ENCODE measurements around the gene BCORL1.

The BCORL1 gene

DNA sequence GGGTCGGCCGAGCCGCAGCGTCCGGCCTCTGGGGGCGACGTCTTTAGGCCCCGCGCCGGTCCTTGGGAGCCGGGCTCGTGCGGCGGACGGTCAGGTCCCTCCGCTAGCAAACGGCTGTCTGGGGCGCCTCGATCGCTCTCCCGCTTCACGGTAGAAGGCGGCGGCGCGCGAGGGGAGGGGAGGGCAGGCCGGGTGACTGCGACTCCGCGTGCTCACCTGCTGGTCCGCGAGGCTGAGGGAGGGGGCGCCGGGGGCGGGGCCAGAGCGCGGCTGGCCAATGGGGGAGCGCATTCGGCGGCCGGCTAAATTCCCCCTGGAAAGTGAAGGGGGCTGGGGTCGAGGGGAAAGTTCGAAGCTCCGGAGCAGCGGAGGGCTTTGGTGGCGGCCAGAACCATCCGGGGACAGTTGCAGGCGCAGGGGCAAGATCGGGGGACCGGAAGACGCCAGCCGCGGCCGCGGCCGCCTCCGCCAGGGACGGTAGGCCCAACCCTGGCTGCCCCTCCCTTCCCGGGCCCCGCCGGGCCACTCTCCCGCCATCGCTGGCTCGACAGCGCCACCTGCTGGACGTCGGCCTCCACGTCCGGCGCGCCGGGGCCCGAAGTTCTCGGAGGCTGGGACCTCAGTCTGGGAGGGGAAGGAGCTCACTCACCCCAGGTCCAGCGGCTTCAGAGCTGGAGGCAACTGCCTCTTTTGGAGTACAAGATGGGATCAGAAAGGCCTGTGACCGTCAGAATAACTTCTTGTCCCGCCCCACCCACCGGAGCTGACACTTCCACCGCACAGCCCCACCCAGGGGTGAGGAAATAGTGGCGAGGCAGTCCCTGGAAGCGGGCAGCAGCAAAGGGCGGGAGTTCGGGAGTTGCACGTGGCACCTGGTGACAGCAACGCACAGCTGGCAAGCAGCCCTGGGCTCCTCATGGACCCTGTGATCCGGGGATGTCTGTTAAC is 78.0 kb downstream of the BCORL1 start:
- peak; percentile 66 for DNase-seq

DNA sequence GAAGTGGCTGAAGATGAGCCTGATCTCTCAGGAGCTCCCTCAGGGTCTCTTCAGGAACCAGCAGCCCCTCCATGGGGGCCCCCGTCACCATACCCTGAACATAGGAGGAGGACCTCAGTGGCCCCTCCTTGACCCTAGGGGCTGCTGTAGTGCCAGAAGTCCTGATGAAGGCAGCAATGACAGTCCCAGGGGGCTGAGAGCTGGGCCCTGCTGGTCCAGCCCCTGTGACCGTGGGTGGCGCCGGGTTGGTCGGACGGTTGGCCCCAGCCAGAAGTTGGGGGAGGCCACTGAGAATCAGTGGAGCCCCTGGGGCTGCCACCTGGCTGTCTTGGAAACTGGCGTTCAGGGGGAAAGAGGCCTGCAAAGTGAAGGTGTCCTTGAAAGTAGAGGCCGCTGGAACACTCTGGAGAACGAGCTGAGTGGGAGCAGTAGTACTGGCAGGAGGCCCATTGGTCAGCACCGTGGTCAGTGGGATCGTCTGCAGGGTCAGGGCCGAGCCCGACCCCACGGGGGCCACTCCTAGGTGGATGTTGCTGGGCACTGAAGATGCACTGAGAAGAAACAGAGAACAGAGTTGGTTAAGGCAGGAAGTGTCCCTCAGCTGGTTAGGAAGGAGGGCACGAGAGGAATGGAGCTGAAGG is 84.7 kb downstream of the BCORL1 start:
- no peak for DNase-seq

DNA sequence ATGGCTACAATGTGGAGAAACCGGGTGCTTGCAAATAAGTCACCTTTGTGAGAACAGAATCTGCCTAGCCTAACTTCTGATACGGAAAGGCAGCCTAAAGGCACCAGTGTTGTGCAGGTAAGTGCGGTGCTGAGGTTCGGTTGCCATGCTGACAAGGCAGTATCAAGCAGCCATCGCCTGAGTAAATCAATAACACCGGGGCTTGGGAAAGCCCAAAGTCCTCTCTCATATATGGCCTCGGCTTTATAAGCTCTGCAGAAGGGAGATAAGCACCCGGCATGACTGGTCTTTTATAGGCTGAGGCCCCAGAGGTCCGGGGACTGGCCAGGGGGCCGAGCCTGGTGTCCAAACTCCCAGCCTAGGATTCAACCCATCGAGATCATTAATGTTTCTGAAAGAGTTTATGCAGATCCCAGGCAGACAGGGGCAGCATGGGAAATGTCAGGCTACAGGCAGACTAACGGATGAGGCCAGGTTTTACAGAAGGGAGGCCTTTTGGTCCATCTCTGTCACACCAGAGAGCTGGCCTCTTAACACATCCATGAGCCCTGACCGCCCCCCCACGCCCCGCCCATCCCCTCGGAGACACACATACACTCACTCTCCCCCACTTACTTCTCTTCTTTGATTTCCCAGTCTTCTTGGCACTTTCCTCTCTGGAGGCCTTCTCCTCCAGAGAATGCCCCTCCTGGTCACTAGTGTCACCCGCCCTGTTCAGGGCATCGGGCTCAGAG is 89.3 kb downstream of the BCORL1 start:
- no peak for DNase-seq

DNA sequence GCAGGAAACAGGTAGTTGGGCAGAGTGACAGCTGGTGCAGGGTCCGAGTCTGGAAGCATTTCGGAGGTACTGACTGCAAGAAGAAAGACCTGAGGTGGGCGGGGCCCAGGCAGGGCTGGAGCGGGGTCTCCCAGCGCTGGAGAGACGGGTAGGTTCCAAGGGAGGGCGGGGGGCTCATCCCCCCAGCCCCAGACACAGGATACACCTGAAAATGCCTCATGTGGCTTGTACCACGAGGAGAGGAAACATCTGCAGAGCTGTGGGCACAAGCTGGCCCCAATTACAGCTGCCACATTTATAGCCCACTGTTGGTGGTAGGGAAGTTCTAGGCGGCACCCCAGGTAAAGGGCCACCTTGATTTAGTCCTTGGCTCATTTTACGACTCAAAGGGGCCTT is 89.9 kb downstream of the BCORL1 start:
- DNase-seq = no peak

DNA sequence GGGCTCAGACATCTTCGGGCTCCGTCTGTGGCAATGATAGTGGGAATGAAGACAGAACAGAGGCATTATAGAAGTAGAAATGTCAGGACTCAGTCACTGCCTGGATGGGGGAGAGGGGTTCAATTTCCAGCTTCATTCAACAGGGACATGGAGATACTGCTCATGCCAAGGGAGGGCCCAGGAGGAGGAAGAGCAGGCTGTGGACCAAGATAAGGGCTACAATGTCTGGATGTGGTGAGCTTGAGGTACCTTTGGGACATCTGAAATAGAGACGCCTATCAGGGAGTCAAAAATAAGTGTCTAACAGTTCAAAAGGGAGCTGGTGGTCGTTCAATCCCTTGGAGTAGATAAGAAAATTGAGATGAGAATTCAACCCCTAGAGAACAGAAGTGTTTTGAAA is 93.3 kb downstream of the BCORL1 start:
- no peak for DNase-seq

DNA sequence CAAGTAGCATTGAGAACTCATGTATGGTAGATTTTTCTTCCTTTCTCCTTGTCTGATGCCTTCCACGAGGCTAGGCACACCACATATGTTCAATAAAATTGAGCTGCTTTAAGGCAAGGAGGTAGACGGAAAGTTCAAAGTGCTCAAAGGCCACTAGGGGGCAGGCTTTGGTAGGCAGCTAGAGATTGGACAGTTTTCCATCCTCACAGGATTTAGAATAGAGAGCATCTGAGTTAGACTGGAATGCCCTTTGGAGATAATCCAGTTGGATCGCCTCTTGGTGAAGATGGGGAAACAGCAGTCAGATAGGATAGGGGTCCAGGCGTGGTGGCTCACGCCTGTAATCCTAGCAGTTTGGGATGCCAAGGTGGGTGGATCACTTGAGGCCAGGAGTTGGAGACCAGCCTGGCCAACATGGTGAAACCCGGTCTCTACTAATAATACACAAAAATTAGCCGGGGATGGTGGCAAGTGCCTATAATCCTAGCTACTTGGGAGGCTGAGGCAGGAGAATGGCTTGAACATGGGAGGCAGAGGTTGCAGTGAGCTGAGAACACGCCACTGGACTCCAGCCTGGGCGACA is 97.5 kb downstream of the BCORL1 start:
- DNase-seq = peak; percentile 75

DNA sequence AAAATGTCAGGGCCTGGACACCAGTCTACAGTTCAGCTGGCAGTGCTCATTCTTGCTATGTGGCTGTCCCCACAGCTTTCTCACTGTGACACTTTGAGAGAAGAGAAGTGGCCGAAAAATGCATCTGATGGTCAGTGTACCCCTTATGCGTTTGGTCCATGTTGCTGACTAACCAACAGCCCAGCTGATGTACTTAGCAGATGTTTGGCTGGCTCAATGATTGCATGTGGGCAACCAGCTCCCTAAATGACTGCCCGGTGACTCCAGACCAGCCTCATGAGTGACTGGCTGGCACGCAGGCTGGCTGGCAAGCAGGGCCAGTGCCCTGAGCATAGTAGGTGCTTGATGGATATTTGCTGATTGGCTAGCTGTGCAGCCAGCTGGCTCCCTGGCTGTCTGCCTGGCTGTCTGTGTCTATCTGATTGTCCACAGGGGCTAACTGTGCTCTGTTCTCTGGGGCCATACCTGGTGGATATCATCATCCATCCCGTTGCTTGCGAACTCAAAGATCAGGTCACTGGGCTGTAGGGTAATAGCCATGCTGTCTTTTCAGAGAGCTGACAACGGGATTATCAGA is 98.4 kb downstream of the BCORL1 start:
- DNase-seq = no peak

DNA sequence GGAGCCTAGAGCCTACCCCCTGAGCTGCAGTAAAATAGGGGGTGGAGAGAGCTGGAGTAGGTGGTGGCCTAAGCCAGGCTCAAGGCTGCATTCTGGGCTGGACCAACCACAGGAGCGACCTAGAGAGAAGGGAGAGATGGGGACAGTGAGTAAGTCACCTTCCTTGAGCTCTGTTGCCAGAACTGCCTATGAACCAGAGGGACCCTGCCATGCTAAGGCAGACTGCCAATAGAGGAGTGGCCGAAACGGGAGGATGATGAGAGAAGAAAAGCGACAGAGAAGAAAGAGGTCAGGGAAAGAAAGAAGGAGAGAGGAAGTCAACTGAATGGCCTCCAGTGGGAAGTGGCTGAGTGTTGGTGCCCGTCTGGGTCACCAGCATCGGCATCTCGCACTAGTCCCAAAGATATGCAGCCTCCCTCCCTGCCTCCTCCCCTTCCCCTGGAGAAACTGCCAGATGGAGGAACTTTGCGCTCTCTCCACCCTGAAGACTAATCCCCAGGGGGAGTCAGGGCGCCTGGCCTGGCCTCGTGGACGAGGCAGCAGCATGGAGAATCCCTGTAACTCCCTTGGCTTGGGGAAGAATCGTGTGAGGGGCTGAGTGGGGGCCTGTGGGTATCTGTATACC is 99.1 kb downstream of the BCORL1 start:
- no peak for DNase-seq

DNA sequence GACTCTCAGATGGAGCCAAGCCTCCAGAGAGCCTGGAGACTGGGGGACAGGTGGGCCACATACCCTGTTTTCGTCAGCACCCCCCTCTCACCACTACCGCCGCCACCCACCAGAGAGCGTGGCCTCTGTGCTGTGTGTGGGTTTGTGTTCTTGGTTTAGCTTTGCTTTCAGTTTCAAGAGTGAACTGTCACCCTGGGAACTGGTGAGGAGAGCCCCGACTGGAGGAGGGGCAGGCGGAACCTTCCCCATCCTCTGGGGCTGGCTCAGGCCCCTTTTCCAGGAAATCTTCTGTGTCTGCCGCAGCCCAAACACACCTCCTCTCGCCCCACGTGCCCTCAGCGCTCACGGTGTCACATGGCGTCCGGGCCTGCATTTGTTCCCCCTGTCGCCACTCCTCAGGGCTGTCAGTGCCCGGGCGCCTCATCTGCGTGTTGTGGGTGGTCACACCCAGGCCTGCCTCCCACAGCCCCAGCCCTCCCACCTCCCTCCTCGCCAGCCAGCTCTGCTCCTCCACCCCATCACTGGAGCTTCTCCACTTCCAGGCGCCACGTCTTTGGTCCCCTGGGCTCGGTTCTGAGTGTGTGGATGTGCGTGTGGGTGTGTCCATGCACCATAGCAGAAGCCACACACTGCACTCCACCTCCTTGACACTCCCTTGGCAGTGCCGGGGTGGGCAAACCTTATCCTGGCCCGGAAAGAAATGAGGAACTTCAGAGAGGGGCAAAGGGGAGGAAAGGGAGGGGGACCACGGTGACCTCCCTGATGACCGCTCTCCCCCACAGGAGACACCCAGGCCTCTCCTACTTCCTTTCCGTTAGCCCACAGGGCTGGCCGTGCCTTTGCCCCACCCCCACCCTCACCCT is 100.0 kb downstream of the BCORL1 start:
- peak; percentile 64 for DNase-seq

DNA sequence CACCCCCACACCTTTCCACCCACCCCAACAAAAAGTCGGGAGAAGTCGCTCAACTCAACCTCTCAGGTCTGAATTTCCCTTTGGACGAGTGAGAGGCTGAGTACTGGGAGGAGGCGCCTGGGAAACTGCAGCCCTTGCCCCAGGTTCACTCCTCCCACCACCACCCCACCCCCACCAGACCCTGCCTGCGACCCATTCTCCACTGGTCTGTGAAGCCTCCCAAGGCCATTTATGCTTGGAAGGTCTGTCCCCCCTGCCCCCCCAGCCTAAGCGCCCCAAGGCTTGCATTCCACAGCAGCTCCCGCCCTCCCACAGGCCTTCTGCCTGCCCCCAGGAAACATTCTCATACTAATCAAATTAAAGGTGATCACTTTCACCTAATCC is 100.7 kb downstream of the BCORL1 start:
- DNase-seq = no peak

DNA sequence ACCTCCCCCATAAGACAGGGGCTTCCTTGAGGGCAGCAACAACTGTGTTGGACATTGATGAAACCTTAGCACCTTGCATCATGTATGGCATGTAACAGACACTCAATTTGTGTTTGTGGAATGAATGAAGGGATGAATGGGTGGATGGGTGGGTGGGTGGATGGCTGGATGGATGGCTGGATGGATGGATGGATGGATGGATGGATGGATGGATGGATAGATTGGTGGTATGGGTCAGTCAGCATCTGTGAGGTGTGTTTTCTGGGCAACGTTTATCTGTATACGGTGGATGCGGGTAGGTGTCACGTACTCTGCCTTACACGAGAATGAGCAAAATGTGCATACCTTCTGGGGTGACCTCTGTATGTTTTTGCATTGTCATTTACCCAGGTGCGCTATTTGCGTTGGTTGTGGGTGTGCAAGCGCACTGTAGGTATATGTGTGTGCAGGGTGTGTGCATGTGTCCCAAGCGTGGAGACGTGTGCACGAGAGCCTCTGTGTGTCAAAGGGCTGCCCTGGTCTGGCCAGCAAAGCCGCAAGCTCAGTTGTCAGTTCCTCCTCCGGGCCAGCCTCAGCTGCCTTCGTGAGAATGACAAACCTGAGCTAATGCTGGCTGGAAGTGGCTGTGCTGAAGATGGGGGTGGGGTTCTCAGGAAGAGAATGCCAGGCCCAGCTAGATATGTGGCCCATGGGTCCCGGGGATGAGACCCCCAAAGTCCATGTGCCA is 101.4 kb downstream of the BCORL1 start:
- DNase-seq = no peak

DNA sequence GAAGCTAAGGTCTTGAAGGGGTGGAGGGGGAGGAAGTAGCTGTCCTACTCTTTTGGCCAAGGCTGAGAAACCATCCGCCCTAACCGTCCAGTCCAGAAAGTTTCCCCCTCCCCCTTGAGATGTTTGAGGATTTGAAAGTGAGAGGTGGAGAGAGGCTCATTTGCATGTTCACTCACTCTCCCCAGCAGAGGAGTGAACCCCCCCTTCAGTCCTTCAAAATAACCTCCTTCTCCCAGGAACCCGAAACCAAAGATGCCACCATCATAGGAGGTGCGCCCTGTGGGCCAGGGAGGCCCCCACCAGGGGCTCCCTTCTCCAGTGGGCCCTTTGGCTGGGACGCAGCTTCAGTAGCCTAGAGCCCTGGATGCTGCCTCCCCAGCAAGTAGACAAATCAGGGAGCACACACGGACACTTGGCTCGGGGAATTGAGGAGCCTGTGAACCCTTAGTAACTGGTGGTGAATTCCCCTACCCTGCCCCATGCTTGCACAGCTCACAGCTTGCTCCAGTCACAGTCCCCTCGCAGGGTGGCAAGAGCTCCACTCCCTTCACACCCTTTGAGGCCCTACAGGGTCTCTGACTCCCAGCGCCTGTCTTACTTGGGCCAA is 102.3 kb downstream of the BCORL1 start:
- DNase-seq = no peak

DNA sequence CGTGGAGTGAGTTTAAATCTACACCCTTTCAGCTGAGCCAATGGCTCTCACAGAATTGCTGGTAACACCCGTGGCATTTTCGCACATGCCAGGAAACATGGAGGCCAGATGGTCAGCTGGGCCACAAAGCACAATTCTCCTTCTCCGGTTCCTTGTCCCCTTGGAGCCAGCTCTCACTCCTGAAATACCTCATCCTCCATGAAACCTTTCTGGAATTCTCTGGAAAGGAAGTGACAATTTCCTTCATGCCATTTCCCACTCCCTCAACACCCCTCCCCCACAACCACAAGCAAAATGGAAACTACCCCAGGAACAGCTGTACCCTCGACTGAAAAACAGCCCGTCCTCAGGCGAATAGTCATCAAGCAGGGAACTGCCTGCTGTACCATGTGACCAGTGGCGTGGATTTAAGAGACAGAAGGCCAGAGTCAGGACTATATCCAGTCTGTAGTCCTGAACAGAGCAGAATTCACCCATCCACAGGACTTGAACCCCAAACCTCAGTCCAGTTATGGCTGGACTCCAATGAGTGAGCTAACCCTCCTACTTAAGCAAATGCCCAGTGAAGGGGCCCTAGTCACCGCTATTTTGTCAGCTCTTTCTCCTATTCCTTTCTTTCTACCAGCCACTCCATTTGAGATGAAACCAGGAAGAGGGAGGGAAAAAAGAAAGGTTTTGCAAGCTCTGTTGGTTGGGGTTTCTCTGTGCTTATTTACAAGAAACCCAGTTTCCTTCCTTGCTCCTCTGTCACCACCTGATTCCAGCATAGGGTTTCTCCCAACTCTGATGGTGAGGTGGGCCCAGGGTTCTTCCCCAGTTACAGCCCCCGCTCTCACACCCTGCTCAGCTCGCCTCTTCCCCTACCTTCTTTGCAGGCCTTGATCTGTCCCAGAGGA is 103.4 kb downstream of the BCORL1 start:
- peak; percentile 34 for DNase-seq

DNA sequence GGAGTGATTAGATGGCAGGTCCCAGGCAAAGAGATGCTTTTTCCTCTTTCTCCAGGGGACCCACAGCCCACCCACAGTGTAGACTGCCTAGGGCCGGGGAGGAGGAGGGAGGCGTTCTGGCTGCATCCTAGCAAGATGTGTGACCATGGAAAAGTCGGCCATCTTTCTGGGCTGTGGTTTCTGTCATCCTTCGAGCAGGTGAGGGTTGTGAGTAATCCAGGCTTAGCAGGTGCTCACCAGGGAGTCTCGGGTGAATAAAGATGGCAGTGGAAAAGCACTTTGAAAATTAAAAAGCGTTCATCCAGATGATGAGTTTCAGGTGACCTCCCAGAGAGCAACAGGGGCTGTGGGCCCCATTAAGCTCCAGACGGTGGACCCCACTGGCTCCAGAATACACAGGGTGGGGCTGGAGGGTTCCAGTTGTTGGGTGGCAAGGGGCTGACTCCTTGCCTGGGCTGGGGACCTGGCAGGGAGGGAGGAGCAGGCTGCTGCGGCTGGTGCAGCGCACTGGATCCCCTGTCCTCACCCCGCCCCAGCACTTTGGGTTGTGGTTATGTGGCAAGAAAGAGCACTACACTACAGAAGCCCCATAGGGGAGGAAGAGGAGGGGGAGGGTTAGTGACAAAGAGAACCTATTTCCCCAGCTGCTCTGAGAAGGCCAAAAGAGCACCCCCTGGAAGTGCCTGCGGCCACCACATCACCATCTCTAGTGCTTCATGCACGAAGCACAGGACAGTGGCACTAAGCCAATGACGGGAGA is 104.2 kb downstream of the BCORL1 start:
- no peak for DNase-seq

DNA sequence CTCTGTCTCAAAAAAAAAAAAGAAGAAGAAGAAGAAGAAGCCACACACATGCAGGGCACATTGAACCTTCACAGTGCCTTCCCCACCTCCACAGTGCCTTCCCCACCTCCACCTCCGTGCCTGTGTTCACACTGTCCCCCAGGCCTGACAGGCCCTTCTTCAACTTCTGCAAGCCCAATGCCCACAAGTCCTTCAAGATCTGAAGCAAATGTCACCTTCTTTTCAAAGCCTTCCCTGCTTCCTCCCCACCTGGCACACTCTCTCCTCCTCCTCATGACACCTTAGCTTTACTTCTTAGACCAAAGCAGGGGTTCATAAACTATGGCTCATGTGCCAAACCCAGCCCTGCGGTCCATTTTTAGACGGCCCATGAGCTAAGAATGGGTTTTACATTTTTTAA is 107.9 kb downstream of the BCORL1 start:
- no peak for DNase-seq

DNA sequence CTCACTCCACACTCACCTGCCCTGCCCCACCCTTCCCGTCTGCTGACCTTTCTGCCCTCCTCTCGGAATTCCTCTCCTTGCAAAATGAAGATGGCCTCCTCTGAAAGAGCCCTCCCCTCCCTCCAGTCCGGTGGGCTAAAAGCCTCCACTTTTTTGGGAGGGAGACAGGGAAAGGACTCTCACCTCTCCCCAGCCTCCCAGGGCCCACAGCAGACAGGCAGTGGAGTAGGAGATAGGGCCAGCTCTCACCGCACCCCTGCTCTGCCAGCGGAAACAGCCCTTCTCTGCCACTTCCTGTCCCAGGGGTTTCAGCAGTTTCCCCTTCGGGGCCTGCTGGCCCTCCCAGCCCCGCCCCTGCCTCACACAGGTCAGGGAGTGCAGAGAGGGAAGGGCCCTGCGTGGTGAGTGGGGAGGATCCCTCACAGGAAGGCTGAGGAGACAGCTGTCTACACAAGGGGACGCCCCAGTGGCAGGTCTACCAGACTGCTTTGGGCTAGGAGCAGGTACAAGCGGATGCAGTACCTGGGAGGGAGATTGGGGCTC is 109.6 kb downstream of the BCORL1 start:
- DNase-seq = no peak

DNA sequence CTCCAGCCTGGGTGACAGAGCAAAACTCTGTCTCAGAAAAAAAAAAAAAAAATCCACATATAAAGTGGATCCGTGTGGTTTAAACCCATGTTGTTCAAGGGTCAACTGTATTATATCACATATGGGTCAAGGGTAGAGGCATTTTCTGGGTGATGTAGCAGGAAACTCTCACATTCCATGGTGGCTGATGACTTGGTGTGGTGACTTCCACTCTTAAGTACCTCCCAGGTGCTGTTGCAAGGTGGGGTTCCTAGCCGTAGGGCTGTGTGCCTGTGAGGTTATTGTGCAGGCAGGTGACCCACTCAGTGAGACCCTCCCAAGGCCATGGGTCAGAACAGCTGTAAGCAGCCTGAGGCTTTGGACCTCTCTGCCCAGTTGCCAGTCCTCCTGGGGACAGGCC is 110.8 kb downstream of the BCORL1 start:
- no peak for DNase-seq

DNA sequence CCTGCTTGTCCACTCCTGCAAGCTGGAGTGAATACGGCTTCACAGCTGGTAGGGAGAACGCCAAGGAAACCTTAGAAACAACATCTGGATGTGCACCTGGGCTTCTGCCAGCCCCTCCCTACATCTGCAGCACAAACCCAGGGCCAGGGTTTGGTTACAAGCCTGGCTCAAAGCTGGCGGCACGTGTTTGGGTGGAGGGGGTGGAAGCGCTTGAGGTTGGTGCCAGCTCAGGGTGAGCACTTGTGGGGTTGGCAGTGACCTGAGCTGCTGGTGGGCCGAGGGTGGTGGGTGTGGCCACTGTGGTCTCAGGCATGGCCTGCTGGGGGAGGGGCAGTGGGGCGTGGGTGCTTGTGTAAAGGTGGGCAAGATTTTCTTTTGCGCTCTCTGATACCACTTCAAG is 112.3 kb downstream of the BCORL1 start:
- no peak for DNase-seq
